ENCODE measurements around the gene SPINT2.

GRCh38 chr19:38262585-38263268 is 1.6 kb upstream of the SPINT2 start:
- TF ChIP-seq CTCF (IDR thresholded peaks at IDR 0.05) = no peak
- TF ChIP-seq REST (IDR thresholded peaks at IDR 0.05; ENCODE audit: insufficient read depth in 1 of 2, low read depth in 2 of 2, low read length in 1 of 2) = no peak
- no peak for TF ChIP-seq POLR2AphosphoS5 (IDR thresholded peaks at IDR 0.05; ENCODE audit: low read depth, low read length)
- no peak for TF ChIP-seq TCF7L2 (IDR thresholded peaks at IDR 0.05; ENCODE audit: low read depth, low read length)

Data from Panc1 (cell line).